Sigmoid colon (tissue), 7 donors: ENCODE results near the gene KLF15. TPM values are rescaled to one million over a fixed set of nuclear protein-coding genes. Genes with fewer than 3 reads are reported as not detected.

Experiments used
- DNase-seq: peaks from one replicate; pipeline ENCODE4 v3.0.0-alpha.2; 2019
- H3K27ac ChIP-seq, 4 donors: fragments of 200-600 bp; sonication (generic); one replicate each; pipeline ENCODE4 v1.5.1; 2016 to 2019; ENCODE audit warnings: mild to moderate bottlenecking in 1 of 4
- H3K27me3 ChIP-seq, 3 donors: fragments of 200-600 bp; sonication (generic); one replicate each; pipeline ENCODE4 v1.5.1; 2019; ENCODE audit warnings: mild to moderate bottlenecking in 1 of 3
- H3K36me3 ChIP-seq, 4 donors: fragments of 200-600 bp; sonication (generic); one replicate each; pipeline ENCODE4 v1.5.1; 2016 to 2019
- H3K4me1 ChIP-seq, 4 donors: fragments of 200-600 bp; sonication (generic); one replicate each; pipeline ENCODE4 v1.5.1; 2017 to 2019
- H3K4me3 ChIP-seq, 4 donors: fragments of 200-600 bp; sonication (generic); one replicate each; pipeline ENCODE4 v1.5.1; 2017 to 2019; ENCODE audit warnings: mild to moderate bottlenecking in 2 of 4, moderate library complexity in 1 of 4
- H3K9me3 ChIP-seq, 4 donors: fragments of 200-600 bp in 3 of 4; sonication (generic) in 3 of 4; one replicate each; pipeline versions ENCODE4 v1.5.1 to v1.6.1; 2013 to 2019
- CTCF ChIP-seq, 4 experiments: fragments of 450-650 bp in 3 of 4; fragments of 200-600 bp in 1 of 4; IDR thresholded peaks; one replicate each; pipeline ENCODE4 v1.5.1; 2016 to 2019; ENCODE audit warnings: antibody characterized with exemption in 4 of 4, mild to moderate bottlenecking in 3 of 4, moderate library complexity in 2 of 4
- EP300 ChIP-seq, 4 donors: sonication (generic); formaldehyde crosslinking; IDR thresholded peaks; one replicate each; pipeline ENCODE4 v1.6.1; 2017; ENCODE audit warnings: antibody characterized with exemption in 4 of 4
- POLR2A ChIP-seq, 2 donors: fragments of 450-650 bp; IDR thresholded peaks; one replicate each; pipeline ENCODE4 v1.6.1; 2016; ENCODE audit warnings: antibody characterized with exemption in 2 of 2, mild to moderate bottlenecking in 2 of 2, moderate library complexity in 2 of 2
- POLR2AphosphoS5 ChIP-seq, 4 donors: sonication (generic); formaldehyde crosslinking; IDR thresholded peaks; one replicate each; pipeline ENCODE4 v1.6.1; 2017; ENCODE audit warnings: antibody characterized with exemption in 4 of 4
- WGBS, 2 donors: extraction: QIAGEN DNeasy Blood & Tissue Kit; methylation state at CpG; one replicate each; pipeline ENCODE4 v1.1.7; 2013; 5-methylcytosine and 5-hydroxymethylcytosine counted together
- intact Hi-C: fragments of 100-400 bp; cut with DNase I; formaldehyde crosslinking; loops from one replicate; pipeline ENCODE4 v1.15.1; 2023
- polyA plus RNA-seq, 3 donors: library from polyadenylated mRNA; stranded (reverse); fragments of 200-250 nt; gene quantifications; one replicate each; pipeline ENCODE4 v1.2.3, GENCODE V29; 2013
- total RNA-seq, 4 donors: library from RNA; depleted of rRNA; stranded (reverse); fragments of >200 nt; gene quantifications; one replicate each; pipeline ENCODE4 v1.1.0, GENCODE V29; 2016
- donor health status: healthy with polysubstance abuse.
- donor health status: Bipolar disorder and iron deficiency.
- donor health status: healthy.

KLF15 gene
- total and polyA plus RNA-seq, 7 donors = 0.69 to 50.2 (median 21.9) TPM

GRCh38 chr3:126304704-126305103, 52.5 kb downstream of the KLF15 start:
- no peak overlapping the region for H3K4me3 ChIP-seq
- H3K36me3 ChIP-seq = no peaks in the 10 kb centered on the region
- H3K27me3 ChIP-seq = no peaks in the 10 kb centered on the region
- H3K27ac ChIP-seq = no peak overlapping the region
- no peaks in the 10 kb centered on the region for H3K9me3 ChIP-seq
- intact Hi-C loops = no loop called here
- no peak for DNase-seq
- H3K4me1 ChIP-seq = peaks cover 0 to 14% (median 3%) of the 10 kb centered on the region in 4 donors
- WGBS, 2 donors = 67 to 69% methylated on average over 3 of the region's 3 CpGs
- TF ChIP-seq POLR2A (IDR thresholded peaks at IDR 0.05) (no peak), POLR2AphosphoS5 (IDR thresholded peaks at IDR 0.05) (no peak), EP300 (IDR thresholded peaks at IDR 0.05) (no peak)

- H3K4me1 ChIP-seq = peaks cover 0 to 14% (median 3%) of the 10 kb centered on the region in 4 donors
- H3K27ac ChIP-seq = no peak overlapping the region
- no peak for DNase-seq
- no peaks in the 10 kb centered on the region for H3K9me3 ChIP-seq
- intact Hi-C loops = no loop called here
- no peak overlapping the region for H3K4me3 ChIP-seq
- no peaks in the 10 kb centered on the region for H3K36me3 ChIP-seq
- WGBS, 2 donors = 89% methylated on average over 3 of the region's 3 CpGs
- no peaks in the 10 kb centered on the region for H3K27me3 ChIP-seq
- no peak for TF ChIP-seq POLR2AphosphoS5 (IDR thresholded peaks at IDR 0.05)
- TF ChIP-seq CTCF (IDR thresholded peaks at IDR 0.05) = no peak
- no peak for TF ChIP-seq POLR2A (IDR thresholded peaks at IDR 0.05)
- no peak for TF ChIP-seq EP300 (IDR thresholded peaks at IDR 0.05)
Observed at GRCh38 chr3:126304291-126304690, 52.9 kb downstream of the KLF15 start.

- DNase-seq = no peak
- Histone ChIP-seq H3K4me1 (peaks cover 0 to 14% (median 3%) of the 10 kb centered on the region in 4 donors), H3K27me3 (no peaks in the 10 kb centered on the region), H3K27ac (no peak overlapping the region), H3K4me3 (no peak overlapping the region), H3K36me3 (no peaks in the 10 kb centered on the region), H3K9me3 (no peaks in the 10 kb centered on the region)
- intact Hi-C loops = no loop called here
- no peak for TF ChIP-seq POLR2AphosphoS5 (IDR thresholded peaks at IDR 0.05)
- no peak for TF ChIP-seq CTCF (IDR thresholded peaks at IDR 0.05)
- TF ChIP-seq EP300 (IDR thresholded peaks at IDR 0.05) = no peak
- TF ChIP-seq POLR2A (IDR thresholded peaks at IDR 0.05) = no peak
Observed at GRCh38 chr3:126303272-126303671, 53.9 kb downstream of the KLF15 start.

- intact Hi-C loops = no loop called here
- Histone ChIP-seq H3K9me3 (no peaks in the 10 kb centered on the region), H3K27me3 (no peaks in the 10 kb centered on the region), H3K27ac (peak overlapping the region; percentile 46 to 75 (median 66)), H3K4me1 (peaks cover 0 to 14% (median under 1%) of the 10 kb centered on the region in 4 donors), H3K4me3 (no peak overlapping the region), H3K36me3 (no peaks in the 10 kb centered on the region)
- 74 to 80% methylated on average over 15 of the region's 15 CpGs for WGBS, 2 donors
- TF ChIP-seq POLR2AphosphoS5 (IDR thresholded peaks at IDR 0.05) (peak in 2 of 4 donors; percentile 36 to 37), POLR2A (IDR thresholded peaks at IDR 0.05) (no peak), EP300 (IDR thresholded peaks at IDR 0.05) (no peak), CTCF (IDR thresholded peaks at IDR 0.05) (no peak)
- DNase-seq = peak; percentile 85
Observed at GRCh38 chr3:126300761-126301481, 56.3 kb downstream of the KLF15 start.

- Histone ChIP-seq H3K4me3 (no peak overlapping the region), H3K9me3 (no peaks in the 10 kb centered on the region), H3K27ac (peak overlapping the region in 3 of 4 donors; percentile 65 to 75 (median 66)), H3K27me3 (no peaks in the 10 kb centered on the region), H3K4me1 (peaks cover 0 to 14% (median 0%) of the 10 kb centered on the region in 4 donors), H3K36me3 (no peaks in the 10 kb centered on the region)
- no peak for TF ChIP-seq POLR2A (IDR thresholded peaks at IDR 0.05)
- TF ChIP-seq POLR2AphosphoS5 (IDR thresholded peaks at IDR 0.05) = no peak
- no peak for TF ChIP-seq EP300 (IDR thresholded peaks at IDR 0.05)
- TF ChIP-seq CTCF (IDR thresholded peaks at IDR 0.05) = no peak
- 89 to 90% methylated on average over 22 of the region's 22 CpGs for WGBS, 2 donors
- intact Hi-C loops = no loop called here
- DNase-seq = peak; percentile 54
Observed at GRCh38 chr3:126300001-126300760, 57.0 kb downstream of the KLF15 start.
